Activated CD4-positive, alpha-beta T cell treated with anti-CD3 and anti-CD28 coated beads, Interleukin-2, amount 50 U/mL, for 4 hours (primary cell): ENCODE data around the gene ATRNL1.
"Not testable (repeated sequence)": the region's sequence is repeated elsewhere in the genome, so short reads cannot be mapped to it uniquely, and the experiment has no call there.

Experiments used
- DNase-seq, 2 experiments: peaks; one replicate each; pipeline ENCODE4 v3.0.0-alpha.2; 2020

The ATRNL1 gene

GRCh38 chr10:115092258-115092554 lies 959 bp upstream of the ATRNL1 start:
- no peak for DNase-seq

- DNase-seq: no peak
Measured at GRCh38 chr10:115092555-115093285, 445 bp upstream of the ATRNL1 start.

DNA sequence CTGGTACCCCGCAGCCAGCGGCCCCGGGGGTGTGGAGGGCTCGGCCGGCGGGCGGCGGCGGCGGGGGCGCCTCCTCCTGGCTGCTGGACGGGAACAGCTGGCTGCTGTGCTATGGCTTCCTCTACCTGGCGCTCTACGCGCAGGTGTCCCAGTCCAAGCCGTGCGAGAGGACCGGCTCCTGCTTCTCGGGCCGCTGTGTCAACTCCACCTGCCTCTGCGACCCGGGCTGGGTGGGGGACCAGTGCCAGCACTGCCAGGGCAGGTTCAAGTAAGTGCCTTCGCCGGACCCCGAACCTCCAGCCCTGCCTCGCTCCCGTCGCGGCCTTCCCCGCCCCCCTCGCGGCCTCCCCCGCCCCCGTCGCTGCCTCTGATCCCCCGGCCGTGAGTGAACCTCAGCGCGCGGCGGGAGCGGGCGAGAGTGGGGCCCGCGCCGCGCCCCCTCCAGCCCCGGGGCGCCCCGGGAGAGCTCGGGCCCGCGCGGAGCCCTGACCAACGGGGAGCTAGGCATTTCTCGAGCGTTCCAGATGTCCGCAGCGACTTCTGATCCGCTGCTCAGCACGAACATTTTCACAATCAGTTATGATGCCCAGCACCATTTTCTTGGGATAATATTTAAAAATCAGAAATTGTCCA lies 727 bp downstream of the ATRNL1 start:
- no peak for DNase-seq

GRCh38 chr10:115094416-115095140 lies 1.4 kb downstream of the ATRNL1 start:
- no peak for DNase-seq

DNA sequence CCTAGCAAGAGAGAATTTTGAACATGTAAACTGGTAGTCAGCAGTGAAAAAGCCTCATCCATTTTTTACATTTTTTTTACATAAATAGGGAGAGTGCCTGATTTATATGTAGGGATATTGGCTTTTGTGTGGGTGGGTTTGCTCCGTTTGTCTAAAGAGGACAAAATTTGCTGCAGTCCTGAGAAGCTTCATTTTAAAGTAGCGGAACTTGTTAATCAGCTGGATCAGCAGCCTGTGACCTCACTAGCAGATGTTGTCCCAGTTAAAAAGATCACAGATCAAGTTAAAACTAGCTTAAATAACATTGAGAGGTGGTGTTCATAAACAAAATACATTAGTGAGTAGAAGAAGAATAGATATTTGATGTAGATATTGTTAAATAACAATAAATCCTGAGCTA lies 2.6 kb downstream of the ATRNL1 start:
- DNase-seq: no peak

DNA sequence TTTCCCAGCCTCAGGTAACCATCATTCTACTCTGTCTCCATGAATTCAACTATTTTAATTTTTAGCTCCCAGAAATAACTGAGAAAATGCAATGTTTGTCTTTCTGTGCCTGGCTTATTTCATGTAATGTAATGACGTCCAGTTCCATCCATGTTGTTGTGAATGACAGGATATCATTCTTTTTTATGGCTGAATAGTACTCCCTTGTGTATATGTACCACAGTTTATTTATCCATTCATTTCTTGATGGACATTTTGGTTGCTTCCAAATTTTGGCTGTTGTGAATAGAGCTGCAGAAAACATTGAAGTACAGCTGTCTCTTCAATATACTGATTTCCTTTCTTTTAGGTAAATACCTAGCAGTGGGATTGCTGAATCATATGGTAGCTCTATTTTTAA lies 10.5 kb downstream of the ATRNL1 start:
- DNase-seq: no peak

GRCh38 chr10:115105411-115105810 lies 12.2 kb downstream of the ATRNL1 start:
- DNase-seq: not testable (repeated sequence)

GRCh38 chr10:115107830-115108229 lies 14.7 kb downstream of the ATRNL1 start:
- no peak for DNase-seq

DNA sequence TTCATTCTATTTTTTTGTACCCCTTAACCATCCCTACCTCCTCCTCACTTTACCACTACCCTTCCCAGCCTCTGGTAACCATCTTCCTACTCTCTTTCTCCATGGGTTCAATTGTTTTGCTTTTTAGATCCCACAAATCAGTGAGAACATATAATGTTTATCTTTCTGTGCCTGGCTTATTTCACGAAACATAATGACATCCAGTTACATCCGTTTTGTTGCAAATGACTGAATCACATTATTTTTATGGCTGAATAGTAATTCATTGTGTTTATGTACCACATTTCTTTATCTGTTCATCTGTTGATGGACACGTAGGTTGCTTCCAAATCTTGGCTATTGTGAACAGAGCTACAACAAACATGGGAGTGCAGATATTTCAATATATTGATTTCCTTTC lies 24.1 kb downstream of the ATRNL1 start:
- DNase-seq: no peak

GRCh38 chr10:115118346-115118745 lies 25.2 kb downstream of the ATRNL1 start:
- no peak for DNase-seq

- DNase-seq: no peak
Measured at GRCh38 chr10:115125505-115125904, 32.3 kb downstream of the ATRNL1 start.

DNA sequence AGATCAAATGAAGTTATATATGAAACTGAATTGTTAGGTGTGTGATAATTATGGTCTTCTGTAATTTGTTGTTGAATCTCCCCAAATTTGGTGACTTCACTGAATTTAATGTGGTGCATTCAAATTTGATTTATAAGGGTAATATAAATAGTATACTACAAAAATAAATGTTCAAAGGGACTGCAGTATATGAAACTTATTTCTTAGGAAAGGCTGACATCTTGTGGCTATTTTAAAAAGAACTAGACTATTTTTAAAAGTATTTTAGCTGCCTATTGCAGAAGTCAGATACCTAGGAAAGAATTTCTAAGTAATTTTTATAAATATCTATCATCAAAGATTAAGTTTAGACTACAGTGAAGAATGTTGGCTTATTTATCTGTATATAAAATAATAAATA lies 36.6 kb downstream of the ATRNL1 start:
- DNase-seq: no peak

DNA sequence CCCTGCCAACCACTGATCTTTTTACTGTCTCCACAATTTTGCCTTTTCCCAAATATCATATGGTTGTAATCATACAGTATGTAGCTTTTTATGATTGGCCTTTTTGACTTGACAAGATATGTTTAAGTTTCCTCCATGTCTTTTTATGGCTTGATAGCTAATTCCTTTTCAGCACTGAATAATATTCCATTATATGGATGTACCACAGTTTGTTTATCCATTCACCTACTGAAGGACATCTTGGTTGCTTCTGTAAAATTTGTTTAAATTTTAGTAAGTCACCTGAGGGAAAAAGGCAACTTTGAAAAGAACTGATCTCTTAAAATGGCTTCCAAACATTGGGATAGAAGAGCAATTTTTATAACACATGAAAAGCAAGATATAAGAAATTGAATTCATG lies 43.5 kb downstream of the ATRNL1 start:
- no peak for DNase-seq

DNA sequence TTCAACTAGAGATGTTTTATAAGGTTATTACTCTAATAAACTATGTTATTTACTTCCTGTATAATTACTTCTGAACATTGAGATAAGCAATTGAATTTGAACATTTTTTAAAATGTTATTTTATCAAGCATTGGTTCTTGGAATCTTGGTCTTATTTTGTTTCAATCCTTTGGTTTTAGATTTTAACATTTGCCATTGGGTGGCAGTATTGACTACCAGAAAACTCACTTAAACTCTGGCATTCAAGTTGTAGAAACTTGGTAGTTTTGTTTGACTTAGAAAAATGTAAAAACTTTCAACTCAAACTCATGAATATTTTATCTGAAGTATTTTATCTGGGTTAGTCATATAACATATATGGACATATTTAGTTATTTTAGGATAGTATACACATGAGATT lies 48.1 kb downstream of the ATRNL1 start:
- no peak for DNase-seq

GRCh38 chr10:115157357-115157756 lies 64.2 kb downstream of the ATRNL1 start:
- DNase-seq: no peak

GRCh38 chr10:115163129-115163528 lies 70.0 kb downstream of the ATRNL1 start:
- no peak for DNase-seq

GRCh38 chr10:115164220-115164619 lies 71.1 kb downstream of the ATRNL1 start:
- DNase-seq: no peak

- DNase-seq: no peak
Measured at GRCh38 chr10:115167751-115168150, 74.6 kb downstream of the ATRNL1 start.

GRCh38 chr10:115171392-115171960 lies 78.3 kb downstream of the ATRNL1 start:
- no peak for DNase-seq

DNA sequence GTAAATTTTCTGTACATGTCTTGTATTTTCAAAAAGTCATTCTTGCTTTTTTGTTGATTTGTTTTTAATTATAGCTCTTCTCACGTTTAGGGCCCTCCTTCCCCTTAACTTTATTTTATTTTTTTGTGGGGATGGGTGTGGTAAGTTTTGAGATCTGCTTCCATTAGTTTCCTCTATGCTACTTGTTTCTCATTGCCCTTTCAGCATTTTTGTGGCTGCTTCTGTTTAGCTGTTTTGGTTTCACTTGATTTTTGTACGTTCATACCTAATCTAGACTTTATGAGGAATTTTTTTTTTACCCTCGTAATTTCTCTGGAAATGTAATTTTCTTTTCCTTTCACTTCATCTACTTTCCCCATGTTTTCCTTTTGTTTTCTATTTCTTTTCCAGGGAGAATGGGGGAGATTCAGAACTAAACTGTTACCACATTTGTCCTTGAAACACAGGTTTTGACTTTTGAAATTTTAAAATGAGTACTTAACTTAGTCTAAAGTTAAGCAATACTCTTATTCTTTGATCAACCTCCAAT lies 80.8 kb downstream of the ATRNL1 start:
- no peak for DNase-seq

DNA sequence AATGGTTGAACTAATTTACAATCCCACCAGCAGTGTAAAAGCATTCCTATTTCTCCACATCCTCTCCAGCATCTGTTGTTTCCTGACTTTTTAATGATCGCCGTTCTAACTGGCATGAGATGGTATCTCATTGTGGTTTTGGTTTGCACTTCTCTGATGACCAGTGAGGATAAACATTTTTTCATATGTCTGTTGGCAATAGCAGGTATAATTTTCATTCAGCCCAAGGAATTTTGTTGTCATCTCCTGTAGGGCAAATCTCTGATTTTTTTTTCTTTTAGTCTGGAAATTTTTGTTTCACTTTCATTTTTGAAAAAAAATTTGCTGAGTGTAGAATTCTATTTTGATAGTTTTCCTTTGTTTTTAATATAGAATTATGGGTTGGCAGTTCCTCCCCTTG lies 114.1 kb downstream of the ATRNL1 start:
- DNase-seq: not testable (repeated sequence)

DNA sequence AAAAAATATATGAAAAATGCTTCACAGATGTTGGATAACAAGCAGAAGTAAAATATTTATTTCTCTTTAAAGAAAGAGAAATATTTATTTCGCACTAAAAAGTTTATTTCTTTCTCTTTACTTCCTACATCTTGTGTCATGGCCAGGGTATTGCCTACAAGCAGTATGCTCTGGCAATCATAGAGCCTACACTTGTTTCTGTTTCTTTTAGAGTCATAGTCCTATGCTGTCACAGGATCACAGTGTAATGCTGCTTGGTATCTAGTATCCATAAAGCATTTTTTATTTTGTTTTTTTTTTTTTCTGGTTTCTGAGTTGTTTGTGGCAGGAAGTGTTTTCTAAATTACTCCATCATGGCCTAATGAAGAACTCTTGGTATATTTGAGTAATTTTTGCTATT lies 116.0 kb downstream of the ATRNL1 start:
- DNase-seq: no peak

DNA sequence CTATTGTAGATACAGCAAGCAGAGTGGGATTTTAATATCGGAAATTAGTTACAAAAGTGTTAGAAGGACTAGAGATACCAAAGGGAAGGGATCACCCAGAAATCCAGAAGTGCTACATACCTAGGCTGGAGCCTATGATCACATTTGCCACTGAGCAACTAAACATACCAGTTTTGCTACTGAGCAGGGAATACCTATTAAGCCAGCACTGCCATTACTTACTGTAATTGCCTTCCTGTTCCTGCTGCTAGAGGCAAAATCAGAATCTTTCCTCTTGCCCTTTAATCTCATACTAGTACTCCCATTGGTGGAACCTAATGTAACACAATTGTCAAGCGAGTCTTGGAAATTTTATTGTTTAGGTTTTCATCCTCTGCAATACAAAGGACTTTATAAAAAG lies 121.7 kb downstream of the ATRNL1 start:
- no peak for DNase-seq

- DNase-seq: no peak
Measured at GRCh38 chr10:115219203-115219602, 126.0 kb downstream of the ATRNL1 start.
